ENCODE data around the gene LDB2.

Gene LDB2

DNA sequence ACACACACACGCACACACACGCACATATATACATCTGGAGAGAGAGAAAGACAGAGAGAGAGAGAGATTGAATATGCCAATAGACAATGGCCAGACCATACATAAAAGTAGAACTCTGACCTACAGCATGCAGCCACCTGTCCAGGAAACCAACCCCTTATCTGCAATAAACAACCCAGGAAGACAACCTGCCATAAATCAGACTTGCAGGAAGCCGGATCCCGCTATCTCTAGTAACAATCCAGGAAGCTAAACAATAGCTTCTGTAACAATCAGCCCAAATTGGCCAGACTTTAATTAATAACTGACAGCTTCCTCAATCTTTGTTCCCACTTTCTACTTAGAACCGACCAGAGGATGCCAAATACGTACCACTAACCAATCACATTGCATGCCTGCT lies 173.2 kb downstream of the LDB2 start:
- H3K4me3 ChIP-seq (ENCODE audit: low read length), result no peak overlapping the region
- H3K9me3 ChIP-seq (ENCODE audit: low read length), result no peaks in the 10 kb centered on the region
- peaks cover 18% of the 10 kb centered on the region for H3K4me1 ChIP-seq (ENCODE audit: insufficient read depth, low read length)
- no peaks in the 10 kb centered on the region for H3K36me3 ChIP-seq (ENCODE audit: insufficient read depth, low read length)
- no peak overlapping the region for H2AFZ ChIP-seq (ENCODE audit: low read depth, low read length)
- H3K27me3 ChIP-seq (ENCODE audit: insufficient read depth, low read length), result no peaks in the 10 kb centered on the region

DNA sequence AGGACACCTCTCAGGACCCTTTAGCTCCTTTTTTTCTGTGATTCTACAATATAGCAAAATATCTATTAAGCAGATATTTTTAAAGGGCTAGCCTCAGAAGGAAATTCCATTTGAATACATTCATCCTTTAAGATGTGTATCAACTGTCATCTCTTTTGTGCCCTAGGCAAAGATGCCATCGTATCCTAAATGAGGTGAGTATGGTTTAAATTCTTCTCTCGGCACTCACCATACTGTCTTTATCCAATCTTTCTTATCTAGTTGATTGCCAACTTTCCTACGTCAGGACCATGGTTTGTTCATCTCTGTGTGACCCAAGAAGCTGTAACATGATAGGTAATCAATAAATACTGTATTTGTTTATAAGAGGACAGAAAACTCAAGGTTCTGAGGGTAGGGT lies 176.0 kb downstream of the LDB2 start:
- Histone ChIP-seq H3K4me1 (ENCODE audit: insufficient read depth, low read length) (peaks cover 2% of the 10 kb centered on the region), H3K27me3 (ENCODE audit: insufficient read depth, low read length) (no peaks in the 10 kb centered on the region), H2AFZ (ENCODE audit: low read depth, low read length) (no peak overlapping the region), H3K36me3 (ENCODE audit: insufficient read depth, low read length) (no peaks in the 10 kb centered on the region), H3K9me3 (ENCODE audit: low read length) (no peaks in the 10 kb centered on the region), H3K4me3 (ENCODE audit: low read length) (no peak overlapping the region)

DNA sequence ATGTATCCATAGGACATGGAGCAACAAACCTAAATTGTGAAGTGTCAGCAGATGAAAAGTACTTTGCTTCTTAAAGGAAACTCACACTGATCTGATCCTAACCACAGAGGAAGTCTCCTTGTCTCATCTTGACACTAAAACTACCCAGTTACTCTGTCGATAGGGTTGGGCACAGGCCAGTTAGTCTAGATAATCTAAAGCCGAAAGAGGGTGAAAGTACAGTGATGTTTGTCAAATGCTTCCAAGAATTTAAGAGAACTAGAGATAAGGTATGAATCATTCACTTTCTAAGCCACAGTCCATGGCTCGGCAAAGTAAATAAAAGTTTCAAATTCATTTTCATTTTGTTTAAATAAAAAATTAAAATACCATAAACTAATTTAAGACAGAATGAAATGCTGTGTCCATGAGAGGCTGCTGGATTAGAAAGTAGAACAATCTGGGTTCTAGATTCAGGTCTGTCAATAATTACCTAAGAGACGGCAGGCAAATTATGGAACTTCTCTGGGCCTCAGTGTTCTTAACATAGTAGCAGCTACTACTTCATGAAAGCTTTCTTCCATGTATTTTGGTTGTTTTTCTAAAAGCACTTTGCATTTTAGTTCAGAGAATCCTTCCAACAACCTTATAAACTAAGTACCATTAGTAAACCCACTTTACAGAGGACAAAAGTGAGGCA lies 176.7 kb downstream of the LDB2 start:
- Histone ChIP-seq H3K36me3 (ENCODE audit: insufficient read depth, low read length) (no peaks in the 10 kb centered on the region), H3K9me3 (ENCODE audit: low read length) (no peaks in the 10 kb centered on the region), H3K4me1 (ENCODE audit: insufficient read depth, low read length) (peaks cover 4% of the 10 kb centered on the region), H2AFZ (ENCODE audit: low read depth, low read length) (no peak overlapping the region), H3K27me3 (ENCODE audit: insufficient read depth, low read length) (no peaks in the 10 kb centered on the region), H3K4me3 (ENCODE audit: low read length) (no peak overlapping the region)

DNA sequence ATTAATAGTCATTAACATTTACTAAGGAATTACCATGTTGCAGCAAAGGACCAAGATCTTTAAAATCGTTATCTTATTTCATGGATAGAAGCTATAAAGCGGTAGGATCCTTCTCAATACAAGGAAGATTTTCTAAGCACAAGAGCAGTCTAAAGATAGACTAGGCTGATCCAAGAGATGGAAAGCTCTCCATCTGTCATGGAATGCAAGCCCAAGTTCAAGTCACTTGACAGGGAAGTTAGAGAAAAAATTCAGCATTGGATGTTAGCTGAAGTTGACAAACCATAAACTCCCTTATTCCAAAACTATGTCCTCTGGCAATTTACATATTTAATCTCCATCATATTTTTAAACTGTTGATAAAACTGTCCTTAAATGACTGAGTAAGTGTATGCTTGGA lies 177.7 kb downstream of the LDB2 start:
- no peak overlapping the region for H2AFZ ChIP-seq (ENCODE audit: low read depth, low read length)
- peaks cover 4% of the 10 kb centered on the region for H3K4me1 ChIP-seq (ENCODE audit: insufficient read depth, low read length)
- H3K36me3 ChIP-seq (ENCODE audit: insufficient read depth, low read length), result no peaks in the 10 kb centered on the region
- H3K27me3 ChIP-seq (ENCODE audit: insufficient read depth, low read length), result no peaks in the 10 kb centered on the region
- no peaks in the 10 kb centered on the region for H3K9me3 ChIP-seq (ENCODE audit: low read length)
- H3K4me3 ChIP-seq (ENCODE audit: low read length), result no peak overlapping the region

DNA sequence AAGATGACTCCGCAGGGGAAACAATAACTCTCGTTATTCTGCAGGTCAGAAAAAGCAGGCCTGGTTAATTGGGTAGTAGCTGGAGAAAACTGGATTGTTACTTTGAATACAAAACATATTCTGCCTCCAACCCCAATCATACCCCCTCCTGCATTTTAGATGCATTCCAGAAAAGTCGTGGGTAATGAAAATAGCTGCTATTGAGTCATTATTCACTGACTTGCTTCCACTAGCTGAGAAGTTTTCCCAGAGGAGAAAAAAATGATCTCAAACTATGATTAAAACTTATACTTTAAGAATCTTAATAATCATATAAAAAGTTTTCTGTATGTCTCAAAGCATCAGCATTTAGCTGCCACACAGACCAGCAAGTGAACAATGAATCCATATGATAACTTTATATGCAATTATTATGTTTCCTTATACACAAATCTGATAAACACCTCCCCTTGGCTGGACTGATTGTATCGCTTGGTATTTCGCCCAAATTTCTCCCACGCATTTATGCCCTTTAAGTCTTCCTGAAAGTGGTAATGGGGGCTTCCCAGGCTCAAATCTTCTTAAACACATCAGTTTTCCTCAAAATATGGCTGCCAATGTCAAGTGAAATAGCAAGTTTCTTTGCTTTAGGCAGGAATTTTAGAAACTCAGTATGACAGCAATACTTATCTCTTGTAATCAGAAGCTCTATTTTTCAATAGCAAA lies 181.0 kb downstream of the LDB2 start:
- Histone ChIP-seq H3K27me3 (ENCODE audit: insufficient read depth, low read length) (no peaks in the 10 kb centered on the region), H3K9me3 (ENCODE audit: low read length) (no peaks in the 10 kb centered on the region), H3K36me3 (ENCODE audit: insufficient read depth, low read length) (no peaks in the 10 kb centered on the region), H2AFZ (ENCODE audit: low read depth, low read length) (no peak overlapping the region), H3K4me1 (ENCODE audit: insufficient read depth, low read length) (peaks cover 4% of the 10 kb centered on the region), H3K4me3 (ENCODE audit: low read length) (no peak overlapping the region)

DNA sequence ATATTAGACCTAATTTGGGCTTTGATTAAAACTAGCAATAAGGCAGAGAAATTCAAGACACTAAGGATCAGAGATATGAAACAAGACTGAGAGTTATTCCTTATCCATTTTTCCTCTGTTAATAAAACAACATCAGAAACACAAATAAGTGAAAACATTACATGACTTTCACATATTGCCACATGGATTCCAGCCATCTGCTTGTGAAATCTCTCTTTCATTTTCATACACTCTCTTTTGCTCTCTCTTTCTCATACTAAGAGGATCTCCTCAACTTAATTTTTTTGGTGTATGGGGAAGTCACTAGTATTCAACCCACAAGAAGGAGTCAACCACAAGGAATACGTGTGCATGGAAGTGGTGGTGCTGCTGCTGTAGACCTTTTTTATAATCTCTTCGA lies 183.0 kb downstream of the LDB2 start:
- no peak overlapping the region for H2AFZ ChIP-seq (ENCODE audit: low read depth, low read length)
- H3K36me3 ChIP-seq (ENCODE audit: insufficient read depth, low read length), result no peaks in the 10 kb centered on the region
- H3K9me3 ChIP-seq (ENCODE audit: low read length), result no peaks in the 10 kb centered on the region
- H3K27me3 ChIP-seq (ENCODE audit: insufficient read depth, low read length), result no peaks in the 10 kb centered on the region
- peaks cover 13% of the 10 kb centered on the region for H3K4me1 ChIP-seq (ENCODE audit: insufficient read depth, low read length)
- H3K4me3 ChIP-seq (ENCODE audit: low read length), result no peak overlapping the region

DNA sequence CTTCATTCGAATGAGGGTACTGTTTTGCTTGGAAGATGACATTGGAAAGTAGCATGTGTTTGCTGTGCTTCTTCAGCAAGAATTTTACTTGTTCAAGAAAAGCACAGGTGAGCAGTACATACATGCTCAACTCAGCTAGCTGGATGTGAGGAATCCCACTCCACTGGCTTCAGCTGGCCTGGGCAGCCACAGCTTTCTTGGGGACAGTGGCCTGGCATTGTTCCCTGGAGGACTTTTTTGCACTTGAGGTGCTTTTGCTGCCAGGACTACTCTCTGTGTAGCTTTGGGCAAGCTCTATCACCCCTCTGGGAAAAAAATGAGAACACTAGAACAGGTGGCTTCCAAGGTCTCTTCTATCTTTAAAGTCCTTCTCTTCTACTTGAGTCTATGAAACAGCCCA lies 184.3 kb downstream of the LDB2 start:
- Histone ChIP-seq H3K27me3 (ENCODE audit: insufficient read depth, low read length) (no peaks in the 10 kb centered on the region), H3K9me3 (ENCODE audit: low read length) (no peaks in the 10 kb centered on the region), H3K4me1 (ENCODE audit: insufficient read depth, low read length) (peaks cover 26% of the 10 kb centered on the region), H3K4me3 (ENCODE audit: low read length) (no peak overlapping the region), H2AFZ (ENCODE audit: low read depth, low read length) (no peak overlapping the region), H3K36me3 (ENCODE audit: insufficient read depth, low read length) (no peaks in the 10 kb centered on the region)

DNA sequence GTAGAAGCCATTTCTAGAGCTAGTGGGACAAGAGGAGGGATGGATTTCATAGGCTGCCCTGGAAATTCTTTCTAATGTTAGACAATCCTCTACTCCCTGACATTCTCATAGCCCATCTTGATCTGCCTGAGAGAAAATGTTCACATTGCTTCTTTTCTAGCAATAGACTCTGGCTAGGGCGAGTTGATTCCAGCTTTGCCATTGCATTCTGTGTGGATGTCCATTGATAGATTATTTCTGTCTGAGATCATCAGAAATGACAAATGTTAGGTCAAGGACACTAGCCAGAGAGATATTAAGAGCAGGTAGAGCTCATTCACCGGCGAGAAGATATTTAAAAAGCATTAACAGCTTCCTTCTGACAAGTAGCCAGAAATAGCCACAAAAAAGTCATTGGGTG lies 184.7 kb downstream of the LDB2 start:
- no peaks in the 10 kb centered on the region for H3K36me3 ChIP-seq (ENCODE audit: insufficient read depth, low read length)
- peaks cover 27% of the 10 kb centered on the region for H3K4me1 ChIP-seq (ENCODE audit: insufficient read depth, low read length)
- no peak overlapping the region for H2AFZ ChIP-seq (ENCODE audit: low read depth, low read length)
- no peaks in the 10 kb centered on the region for H3K27me3 ChIP-seq (ENCODE audit: insufficient read depth, low read length)
- H3K4me3 ChIP-seq (ENCODE audit: low read length), result no peak overlapping the region
- H3K9me3 ChIP-seq (ENCODE audit: low read length), result no peaks in the 10 kb centered on the region

DNA sequence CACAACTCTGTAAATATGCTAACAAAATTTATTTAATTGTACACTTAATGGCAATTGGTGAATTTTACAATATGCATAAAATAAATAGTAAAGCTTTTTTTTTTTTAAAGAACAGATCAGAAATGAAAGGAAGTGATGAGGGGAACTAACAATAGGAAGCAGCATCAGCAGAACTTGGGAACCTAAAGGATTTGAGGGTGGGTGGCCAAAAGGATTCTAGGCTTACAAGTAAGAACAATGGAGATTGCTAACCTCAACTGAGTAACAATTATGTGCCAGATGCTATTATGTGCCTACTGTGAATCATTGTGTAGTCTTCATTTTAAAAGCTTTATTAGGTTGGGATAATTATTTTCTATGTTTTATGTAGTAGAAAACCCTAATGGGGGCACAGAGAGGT lies 185.2 kb downstream of the LDB2 start:
- Histone ChIP-seq H2AFZ (ENCODE audit: low read depth, low read length) (no peak overlapping the region), H3K9me3 (ENCODE audit: low read length) (no peaks in the 10 kb centered on the region), H3K4me3 (ENCODE audit: low read length) (no peak overlapping the region), H3K36me3 (ENCODE audit: insufficient read depth, low read length) (no peaks in the 10 kb centered on the region), H3K27me3 (ENCODE audit: insufficient read depth, low read length) (no peaks in the 10 kb centered on the region), H3K4me1 (ENCODE audit: insufficient read depth, low read length) (peaks cover 27% of the 10 kb centered on the region)

DNA sequence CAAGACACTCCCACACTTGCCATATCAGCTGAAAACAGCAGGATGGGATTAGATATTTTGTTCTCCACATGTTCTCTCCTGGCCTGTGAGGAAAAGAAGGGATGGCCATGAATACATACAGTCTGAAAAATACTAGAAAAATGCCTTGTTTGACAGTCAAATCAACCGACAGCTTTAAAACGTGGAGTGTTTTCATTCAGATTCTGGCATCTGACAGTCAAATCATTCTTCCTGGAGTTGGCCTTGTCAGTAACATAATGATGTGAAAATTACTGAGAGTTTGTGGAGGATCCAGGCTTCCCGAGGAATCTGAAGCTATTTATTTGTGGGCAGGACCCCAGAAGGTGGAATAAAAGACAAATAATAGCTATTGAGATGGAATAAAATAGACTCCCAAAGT lies 188.2 kb downstream of the LDB2 start:
- no peaks in the 10 kb centered on the region for H3K9me3 ChIP-seq (ENCODE audit: low read length)
- H2AFZ ChIP-seq (ENCODE audit: low read depth, low read length), result no peak overlapping the region
- no peak overlapping the region for H3K4me3 ChIP-seq (ENCODE audit: low read length)
- no peaks in the 10 kb centered on the region for H3K36me3 ChIP-seq (ENCODE audit: insufficient read depth, low read length)
- no peaks in the 10 kb centered on the region for H3K27me3 ChIP-seq (ENCODE audit: insufficient read depth, low read length)
- H3K4me1 ChIP-seq (ENCODE audit: insufficient read depth, low read length), result peaks cover 26% of the 10 kb centered on the region

DNA sequence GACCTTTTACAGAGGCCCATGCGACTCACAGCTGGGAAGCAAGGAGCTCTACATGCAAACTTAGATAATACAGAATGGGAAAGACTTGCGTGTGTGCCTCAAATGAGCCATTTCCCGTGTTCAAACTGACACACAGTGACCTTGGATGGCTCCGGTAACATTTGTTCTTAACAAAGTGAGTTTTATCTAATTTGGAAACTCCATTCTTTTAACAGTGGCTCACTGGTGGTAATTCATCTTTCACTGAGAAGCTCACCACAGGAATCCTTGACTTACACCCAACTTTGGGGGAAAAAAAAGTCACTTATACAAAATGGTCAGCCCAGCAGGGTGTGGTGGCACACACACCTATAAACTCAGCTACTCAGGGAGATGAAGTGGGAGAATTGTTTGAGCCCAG lies 190.6 kb downstream of the LDB2 start:
- no peaks in the 10 kb centered on the region for H3K9me3 ChIP-seq (ENCODE audit: low read length)
- H3K36me3 ChIP-seq (ENCODE audit: insufficient read depth, low read length), result no peaks in the 10 kb centered on the region
- H2AFZ ChIP-seq (ENCODE audit: low read depth, low read length), result no peak overlapping the region
- peaks cover 26% of the 10 kb centered on the region for H3K4me1 ChIP-seq (ENCODE audit: insufficient read depth, low read length)
- no peaks in the 10 kb centered on the region for H3K27me3 ChIP-seq (ENCODE audit: insufficient read depth, low read length)
- no peak overlapping the region for H3K4me3 ChIP-seq (ENCODE audit: low read length)

DNA sequence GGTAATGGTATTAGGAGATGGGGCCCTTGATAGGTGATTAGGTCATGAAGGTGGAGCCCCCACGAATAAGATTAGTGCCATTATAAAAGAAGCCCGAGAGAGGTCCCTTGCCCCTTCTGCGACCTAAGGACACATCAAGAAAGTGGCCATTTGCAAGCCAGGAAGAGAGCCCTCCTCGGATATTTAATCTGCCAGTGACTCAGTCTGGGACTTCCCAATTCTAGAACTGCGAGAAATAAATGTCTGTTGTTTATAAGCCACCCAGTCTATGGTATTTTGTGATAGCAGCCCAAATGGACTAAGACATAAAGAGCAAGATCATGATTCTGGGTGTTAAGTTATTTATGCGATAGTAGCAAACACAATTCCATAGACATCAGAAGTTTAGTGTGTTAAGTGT lies 192.2 kb downstream of the LDB2 start:
- Histone ChIP-seq H3K4me1 (ENCODE audit: insufficient read depth, low read length) (peaks cover 24% of the 10 kb centered on the region), H3K27me3 (ENCODE audit: insufficient read depth, low read length) (no peaks in the 10 kb centered on the region), H2AFZ (ENCODE audit: low read depth, low read length) (no peak overlapping the region), H3K4me3 (ENCODE audit: low read length) (no peak overlapping the region), H3K9me3 (ENCODE audit: low read length) (no peaks in the 10 kb centered on the region), H3K36me3 (ENCODE audit: insufficient read depth, low read length) (no peaks in the 10 kb centered on the region)

DNA sequence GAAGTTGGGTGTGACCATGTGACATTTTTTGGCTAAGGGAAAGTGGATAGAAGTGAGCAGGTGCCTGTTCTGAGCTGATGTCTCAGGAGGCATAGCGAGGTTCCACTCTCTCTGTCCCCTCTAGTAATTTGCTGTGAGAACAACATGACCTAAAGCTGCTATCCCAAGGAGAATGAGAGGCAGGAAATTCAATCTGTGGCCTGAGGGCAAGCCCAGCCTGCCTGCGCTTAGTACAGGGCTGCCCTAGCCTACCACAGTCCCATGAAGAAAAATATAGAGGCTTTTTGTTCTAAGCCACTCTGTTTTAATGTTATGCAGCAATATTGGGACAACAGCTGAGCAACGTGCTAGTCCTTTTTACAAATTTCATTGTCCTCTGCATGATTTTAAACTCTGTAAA lies 193.1 kb downstream of the LDB2 start:
- Histone ChIP-seq H3K36me3 (ENCODE audit: insufficient read depth, low read length) (no peaks in the 10 kb centered on the region), H2AFZ (ENCODE audit: low read depth, low read length) (no peak overlapping the region), H3K27me3 (ENCODE audit: insufficient read depth, low read length) (no peaks in the 10 kb centered on the region), H3K4me1 (ENCODE audit: insufficient read depth, low read length) (peaks cover 15% of the 10 kb centered on the region), H3K9me3 (ENCODE audit: low read length) (no peaks in the 10 kb centered on the region), H3K4me3 (ENCODE audit: low read length) (no peak overlapping the region)

DNA sequence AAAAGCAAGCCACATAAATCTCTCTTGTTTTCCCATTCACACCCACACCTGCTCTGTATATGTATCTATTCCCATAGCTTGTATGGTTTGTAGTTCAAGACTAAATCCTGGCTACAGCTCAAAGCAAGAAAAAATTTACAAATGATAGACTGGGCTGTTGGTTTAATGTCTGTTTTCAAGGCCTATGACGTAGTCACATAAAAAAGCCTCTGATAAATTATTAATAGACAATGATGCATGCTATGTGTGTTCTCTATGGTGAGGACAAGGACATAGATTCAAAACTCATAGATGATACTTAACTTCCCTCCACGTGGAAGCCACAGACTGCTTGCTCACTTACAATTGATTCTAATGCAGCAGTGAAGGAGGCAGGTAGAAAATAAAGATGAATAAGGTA lies 194.0 kb downstream of the LDB2 start:
- Histone ChIP-seq H3K4me1 (ENCODE audit: insufficient read depth, low read length) (peaks cover 6% of the 10 kb centered on the region), H3K27me3 (ENCODE audit: insufficient read depth, low read length) (no peaks in the 10 kb centered on the region), H3K9me3 (ENCODE audit: low read length) (no peaks in the 10 kb centered on the region), H2AFZ (ENCODE audit: low read depth, low read length) (no peak overlapping the region), H3K36me3 (ENCODE audit: insufficient read depth, low read length) (no peaks in the 10 kb centered on the region), H3K4me3 (ENCODE audit: low read length) (no peak overlapping the region)

All from neuron (in vitro differentiated cells).